HepG2 (cell line): ENCODE data around the gene METTL27. TPM values are rescaled to one million over a fixed set of nuclear protein-coding genes. Genes with fewer than 3 reads are reported as not detected.

Experiments used
- DNMT1 ChIP-seq: sonication (generic); formaldehyde crosslinking; IDR thresholded peaks from 2 replicates; pipeline ENCODE4 v1.5.1; 2020; ENCODE audit warnings: mild to moderate bottlenecking, missing genetic modification reagents
- GATAD2A ChIP-seq: IDR thresholded peaks from 2 replicates; pipeline ENCODE4 v1.6.1; 2016
- SPEN ChIP-seq: sonication (generic); formaldehyde crosslinking; IDR thresholded peaks from 2 replicates; pipeline ENCODE4 v1.5.1; 2020; ENCODE audit warnings: low read depth, mild to moderate bottlenecking, missing genetic modification reagents
- TAF1 ChIP-seq: sonication (generic); formaldehyde crosslinking; IDR thresholded peaks from 2 replicates; pipeline ENCODE4 v1.4.0; 2020; ENCODE audit warnings: missing genetic modification reagents
- TP53 ChIP-seq: sonication (generic); formaldehyde crosslinking; conservative IDR thresholded peaks from 2 replicates; pipeline ENCODE4 v1.4.0; 2020; ENCODE audit warnings: missing genetic modification reagents
- ZBTB42 ChIP-seq: sonication (generic); formaldehyde crosslinking; IDR thresholded peaks from 2 replicates; pipeline ENCODE4 v1.5.0; 2020; ENCODE audit warnings: mild to moderate bottlenecking, missing genetic modification reagents
- ZNF136 ChIP-seq: sonication (generic); formaldehyde crosslinking; IDR thresholded peaks from 2 replicates; pipeline ENCODE4 v1.8.1; 2022; ENCODE audit warnings: low read depth, mild to moderate bottlenecking, moderate library complexity, missing genetic modification reagents
- ZNF354B ChIP-seq: sonication (generic); formaldehyde crosslinking; IDR thresholded peaks from 2 replicates; pipeline ENCODE4 v1.8.0; 2022; ENCODE audit warnings: mild to moderate bottlenecking, missing genetic modification reagents
- ZNF558 ChIP-seq: sonication (generic); formaldehyde crosslinking; IDR thresholded peaks from 2 replicates; pipeline ENCODE4 v1.9.0; 2022; ENCODE audit warnings: mild to moderate bottlenecking, missing genetic modification reagents, borderline replicate concordance
- ZNF788 ChIP-seq: sonication (generic); formaldehyde crosslinking; IDR thresholded peaks from 2 replicates; pipeline ENCODE4 v1.5.0; 2020; ENCODE audit warnings: mild to moderate bottlenecking, missing genetic modification reagents, borderline replicate concordance
- ZNF792 ChIP-seq: IDR thresholded peaks from 2 replicates; pipeline ENCODE4 v1.6.1; 2016
- polyA plus RNA-seq, 8 experiments: library from polyadenylated mRNA; depleted of rRNA in 3 of 8; stranded (reverse) in 7 of 8; unstranded in 1 of 8; fragments of >200 nt; fragmentation: Illumina TruSeq in 4 of 8; extraction: Trizol in 4 of 8; gene quantifications; 2 replicates each; pipeline versions ENCODE4 v1.2.1 to v1.2.3, GENCODE V29; 2011 to 2016; ENCODE audit warnings: low read depth in 4 of 8, missing spikeins in 1 of 8, mixed read lengths in 1 of 8; ENCODE audit not compliant: insufficient read depth in 1 of 8
- total RNA-seq, 5 experiments: library from RNA; depleted of rRNA; stranded (reverse); fragments of >200 nt; fragmentation: Illumina TruSeq; extraction: Trizol; gene quantifications; 2 replicates each; pipeline ENCODE4 v1.2.3, GENCODE V29; 2016; ENCODE audit warnings: low read depth in 1 of 5
- TF ChIP-seq, protein P1 (sequence below): sonication (generic); formaldehyde crosslinking; IDR thresholded peaks from 2 replicates; pipeline ENCODE4 v1.5.0; 2020; ENCODE audit warnings: mild to moderate bottlenecking, missing genetic modification reagents
- TF ChIP-seq, protein P2 (sequence below): sonication (generic); formaldehyde crosslinking; conservative IDR thresholded peaks from 2 replicates; pipeline ENCODE4 v1.5.0; 2020; ENCODE audit warnings: missing genetic modification reagents
- TF ChIP-seq, protein P3 (sequence below): sonication (generic); formaldehyde crosslinking; IDR thresholded peaks from 2 replicates; pipeline ENCODE4 v1.5.0; 2020; ENCODE audit warnings: missing genetic modification reagents
- TF ChIP-seq, protein P4 (sequence below): sonication (generic); formaldehyde crosslinking; IDR thresholded peaks from 2 replicates; pipeline ENCODE4 v1.4.0; 2020; ENCODE audit warnings: mild to moderate bottlenecking, missing genetic modification reagents

The METTL27 gene
- total and polyA plus RNA-seq, 2 of the 13 experiments (the other 11 are each of a cell fraction or from before 2014, with no cell fraction given): 2.0 to 3.0 TPM

DNA sequence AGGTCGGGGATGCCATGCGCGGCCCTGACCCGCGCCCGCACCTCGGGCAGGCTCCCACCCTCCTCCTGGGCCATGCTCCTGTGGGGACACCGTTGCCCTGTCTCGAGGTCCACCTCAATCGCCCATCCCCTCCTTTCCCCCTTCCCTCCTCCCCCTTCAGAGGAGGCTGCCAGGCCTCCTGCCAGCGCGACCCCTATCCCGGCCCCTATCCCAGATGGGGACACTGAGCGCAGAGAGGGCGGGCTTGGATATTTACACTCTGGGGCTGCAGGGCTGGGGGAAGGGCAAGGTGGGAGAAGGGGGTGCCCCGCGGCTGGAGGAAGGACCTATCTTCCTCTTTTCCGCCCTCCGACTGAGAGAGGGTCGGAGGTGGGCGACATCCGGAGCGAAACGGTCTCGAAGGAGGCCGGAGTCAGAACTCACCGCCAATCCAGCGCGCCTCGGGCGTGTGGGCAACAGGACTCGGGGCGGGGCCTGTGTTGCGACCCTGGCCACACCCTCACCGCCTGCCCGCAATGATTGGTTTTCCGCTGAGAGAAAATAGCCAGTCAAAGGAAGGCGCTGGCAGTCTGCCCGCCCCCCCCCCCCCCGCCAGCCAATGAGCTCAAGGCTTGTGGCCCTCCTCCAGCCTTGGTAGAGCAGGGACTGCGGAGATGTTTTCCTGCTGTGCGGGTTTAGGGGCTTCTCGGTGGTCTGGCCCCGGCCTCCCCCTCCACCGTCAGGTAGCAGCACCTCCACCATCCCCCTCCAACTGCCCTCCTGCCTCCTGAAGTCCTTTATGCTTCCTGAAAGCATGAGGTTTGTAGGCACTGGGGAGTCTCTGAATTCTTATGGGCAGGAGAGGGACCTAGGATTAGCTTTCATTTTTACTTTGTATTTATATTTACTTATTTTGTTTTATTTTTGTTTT lies at the start of gene METTL27 (continued):
- peak; percentile 52 for TF ChIP-seq TAF1 (CRISPR knock-in tag)
- no peak for TF ChIP-seq ZNF792 (CRISPR knock-in tag)
- TF ChIP-seq, protein P1, sequence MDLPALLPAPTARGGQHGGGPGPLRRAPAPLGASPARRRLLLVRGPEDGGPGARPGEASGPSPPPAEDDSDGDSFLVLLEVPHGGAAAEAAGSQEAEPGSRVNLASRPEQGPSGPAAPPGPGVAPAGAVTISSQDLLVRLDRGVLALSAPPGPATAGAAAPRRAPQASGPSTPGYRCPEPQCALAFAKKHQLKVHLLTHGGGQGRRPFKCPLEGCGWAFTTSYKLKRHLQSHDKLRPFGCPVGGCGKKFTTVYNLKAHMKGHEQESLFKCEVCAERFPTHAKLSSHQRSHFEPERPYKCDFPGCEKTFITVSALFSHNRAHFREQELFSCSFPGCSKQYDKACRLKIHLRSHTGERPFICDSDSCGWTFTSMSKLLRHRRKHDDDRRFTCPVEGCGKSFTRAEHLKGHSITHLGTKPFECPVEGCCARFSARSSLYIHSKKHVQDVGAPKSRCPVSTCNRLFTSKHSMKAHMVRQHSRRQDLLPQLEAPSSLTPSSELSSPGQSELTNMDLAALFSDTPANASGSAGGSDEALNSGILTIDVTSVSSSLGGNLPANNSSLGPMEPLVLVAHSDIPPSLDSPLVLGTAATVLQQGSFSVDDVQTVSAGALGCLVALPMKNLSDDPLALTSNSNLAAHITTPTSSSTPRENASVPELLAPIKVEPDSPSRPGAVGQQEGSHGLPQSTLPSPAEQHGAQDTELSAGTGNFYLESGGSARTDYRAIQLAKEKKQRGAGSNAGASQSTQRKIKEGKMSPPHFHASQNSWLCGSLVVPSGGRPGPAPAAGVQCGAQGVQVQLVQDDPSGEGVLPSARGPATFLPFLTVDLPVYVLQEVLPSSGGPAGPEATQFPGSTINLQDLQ (CRISPR knock-in tag): no peak
- TF ChIP-seq, protein P2, sequence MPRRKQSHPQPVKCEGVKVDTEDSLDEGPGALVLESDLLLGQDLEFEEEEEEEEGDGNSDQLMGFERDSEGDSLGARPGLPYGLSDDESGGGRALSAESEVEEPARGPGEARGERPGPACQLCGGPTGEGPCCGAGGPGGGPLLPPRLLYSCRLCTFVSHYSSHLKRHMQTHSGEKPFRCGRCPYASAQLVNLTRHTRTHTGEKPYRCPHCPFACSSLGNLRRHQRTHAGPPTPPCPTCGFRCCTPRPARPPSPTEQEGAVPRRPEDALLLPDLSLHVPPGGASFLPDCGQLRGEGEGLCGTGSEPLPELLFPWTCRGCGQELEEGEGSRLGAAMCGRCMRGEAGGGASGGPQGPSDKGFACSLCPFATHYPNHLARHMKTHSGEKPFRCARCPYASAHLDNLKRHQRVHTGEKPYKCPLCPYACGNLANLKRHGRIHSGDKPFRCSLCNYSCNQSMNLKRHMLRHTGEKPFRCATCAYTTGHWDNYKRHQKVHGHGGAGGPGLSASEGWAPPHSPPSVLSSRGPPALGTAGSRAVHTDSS (CRISPR knock-in tag): no peak
- TF ChIP-seq GATAD2A (CRISPR knock-in tag): 0 out of 2 replicates have a peak, but pooled peaks have one; percentile 19
- TF ChIP-seq TP53 (CRISPR knock-in tag): no peak
- no peak for TF ChIP-seq ZNF788 (CRISPR knock-in tag)
- TF ChIP-seq, protein P3, sequence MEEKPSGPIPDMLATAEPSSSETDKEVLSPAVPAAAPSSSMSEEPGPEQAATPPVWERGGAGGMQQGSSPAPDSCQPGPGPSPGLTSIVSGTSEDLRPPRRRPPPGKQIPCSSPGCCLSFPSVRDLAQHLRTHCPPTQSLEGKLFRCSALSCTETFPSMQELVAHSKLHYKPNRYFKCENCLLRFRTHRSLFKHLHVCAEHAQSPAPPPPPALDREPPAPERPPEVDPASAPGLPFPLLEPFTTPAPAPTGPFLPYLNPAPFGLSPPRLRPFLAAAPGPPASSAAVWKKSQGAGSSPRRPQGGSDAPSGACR (CRISPR knock-in tag): no peak
- TF ChIP-seq ZNF354B (CRISPR knock-in tag): no peak
- peak; percentile 41; the same call in 1 of the 2 replicates for TF ChIP-seq SPEN (CRISPR knock-in tag)
- TF ChIP-seq ZNF558 (CRISPR knock-in tag): no peak
- TF ChIP-seq DNMT1 (CRISPR knock-in tag): no peak
- no peak for TF ChIP-seq ZNF136 (CRISPR knock-in tag)
- no peak for TF ChIP-seq ZBTB42 (CRISPR knock-in tag)
- TF ChIP-seq, protein P4, sequence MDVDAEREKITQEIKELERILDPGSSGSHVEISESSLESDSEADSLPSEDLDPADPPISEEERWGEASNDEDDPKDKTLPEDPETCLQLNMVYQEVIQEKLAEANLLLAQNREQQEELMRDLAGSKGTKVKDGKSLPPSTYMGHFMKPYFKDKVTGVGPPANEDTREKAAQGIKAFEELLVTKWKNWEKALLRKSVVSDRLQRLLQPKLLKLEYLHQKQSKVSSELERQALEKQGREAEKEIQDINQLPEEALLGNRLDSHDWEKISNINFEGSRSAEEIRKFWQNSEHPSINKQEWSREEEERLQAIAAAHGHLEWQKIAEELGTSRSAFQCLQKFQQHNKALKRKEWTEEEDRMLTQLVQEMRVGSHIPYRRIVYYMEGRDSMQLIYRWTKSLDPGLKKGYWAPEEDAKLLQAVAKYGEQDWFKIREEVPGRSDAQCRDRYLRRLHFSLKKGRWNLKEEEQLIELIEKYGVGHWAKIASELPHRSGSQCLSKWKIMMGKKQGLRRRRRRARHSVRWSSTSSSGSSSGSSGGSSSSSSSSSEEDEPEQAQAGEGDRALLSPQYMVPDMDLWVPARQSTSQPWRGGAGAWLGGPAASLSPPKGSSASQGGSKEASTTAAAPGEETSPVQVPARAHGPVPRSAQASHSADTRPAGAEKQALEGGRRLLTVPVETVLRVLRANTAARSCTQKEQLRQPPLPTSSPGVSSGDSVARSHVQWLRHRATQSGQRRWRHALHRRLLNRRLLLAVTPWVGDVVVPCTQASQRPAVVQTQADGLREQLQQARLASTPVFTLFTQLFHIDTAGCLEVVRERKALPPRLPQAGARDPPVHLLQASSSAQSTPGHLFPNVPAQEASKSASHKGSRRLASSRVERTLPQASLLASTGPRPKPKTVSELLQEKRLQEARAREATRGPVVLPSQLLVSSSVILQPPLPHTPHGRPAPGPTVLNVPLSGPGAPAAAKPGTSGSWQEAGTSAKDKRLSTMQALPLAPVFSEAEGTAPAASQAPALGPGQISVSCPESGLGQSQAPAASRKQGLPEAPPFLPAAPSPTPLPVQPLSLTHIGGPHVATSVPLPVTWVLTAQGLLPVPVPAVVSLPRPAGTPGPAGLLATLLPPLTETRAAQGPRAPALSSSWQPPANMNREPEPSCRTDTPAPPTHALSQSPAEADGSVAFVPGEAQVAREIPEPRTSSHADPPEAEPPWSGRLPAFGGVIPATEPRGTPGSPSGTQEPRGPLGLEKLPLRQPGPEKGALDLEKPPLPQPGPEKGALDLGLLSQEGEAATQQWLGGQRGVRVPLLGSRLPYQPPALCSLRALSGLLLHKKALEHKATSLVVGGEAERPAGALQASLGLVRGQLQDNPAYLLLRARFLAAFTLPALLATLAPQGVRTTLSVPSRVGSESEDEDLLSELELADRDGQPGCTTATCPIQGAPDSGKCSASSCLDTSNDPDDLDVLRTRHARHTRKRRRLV (CRISPR knock-in tag): no peak
